GM23248 (cell line): ENCODE results near the gene MUC15.

Source experiments
- EZH2 ChIP-seq: fragments of 200-600 bp; sonication (generic); IDR thresholded peaks from 2 replicates; pipeline ENCODE4 v1.6.1; 2018; ENCODE audit warnings: antibody characterized with exemption, mild to moderate bottlenecking; ENCODE audit not compliant: insufficient read depth, poor library complexity, severe bottlenecking
- EZH2phosphoT487 ChIP-seq: fragments of 200-600 bp; sonication (generic); IDR thresholded peaks from 2 replicates; pipeline ENCODE4 v1.6.1; 2018; ENCODE audit warnings: antibody characterized with exemption, moderate library complexity, mild to moderate bottlenecking, low read depth; ENCODE audit not compliant: insufficient read depth

DNA sequence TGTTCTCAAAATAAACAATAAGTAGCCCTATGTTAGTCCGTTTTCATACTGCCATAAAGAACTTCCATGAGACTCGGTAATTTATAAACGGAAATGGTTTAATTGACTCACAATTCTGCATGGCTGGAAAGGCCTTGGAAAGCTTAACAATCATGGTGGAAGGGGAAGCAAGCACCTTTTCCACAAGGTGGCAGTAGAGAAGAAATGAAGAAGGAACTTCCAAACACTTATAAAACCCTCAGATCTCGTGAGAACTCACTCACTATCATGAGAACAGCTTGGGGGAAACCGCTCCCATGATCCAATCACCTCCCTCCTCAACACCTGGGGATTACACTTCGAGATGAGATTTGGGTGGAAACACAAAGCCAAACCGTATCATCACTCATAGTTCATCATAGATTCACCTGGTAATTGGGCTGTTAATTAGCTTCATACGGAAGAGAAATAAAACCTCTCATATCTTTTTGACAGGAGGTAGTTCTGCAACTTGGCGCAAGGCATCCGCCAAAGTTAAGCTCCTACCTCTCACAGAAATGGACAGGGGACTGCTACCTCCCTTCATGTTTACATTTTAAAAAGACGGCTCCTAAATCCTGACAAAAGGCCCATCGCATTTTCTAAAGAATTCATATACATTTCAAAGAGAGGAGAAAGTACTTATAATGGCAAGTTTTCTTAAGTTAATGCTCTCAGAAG lies 49.0 kb downstream of the MUC15 start:
- TF ChIP-seq EZH2 (no peak), EZH2phosphoT487 (no peak)
